SKM-1 treated with dmso at 0.1 percent for 144 hours (cell line): ENCODE data around the gene NPW.
A peak's percentile ranks its signal among the peaks of the same experiment; 100 is the strongest.

Experiments
- DNase-seq: peaks from one replicate; lab custom pipeline; 2025; ENCODE audit not compliant: unreplicated experiment; lab: John Stamatoyannopoulos, UW

The NPW gene

GRCh38 chr16:2019518-2019920 lies at the start of gene NPW:
Gene NPW (plus strand): TSS chr16:2019785.
- DNase-seq = no peak

- peak; percentile 87 for DNase-seq
These were observed 47.6 kb upstream of the NPW start, which contains the start of gene TBL3 for GRCh38 chr16:1971796-1972489. Gene TBL3 (plus strand): TSS chr16:1972053. CDS start chr16:1972165, 112 bp downstream.

GRCh38 chr16:1972490-1972877 lies 47.1 kb upstream of the NPW start:
- no peak for DNase-seq

GRCh38 chr16:1973461-1974156 lies 46.0 kb upstream of the NPW start:
- DNase-seq = no peak

- DNase-seq = no peak
These were observed 45.2 kb upstream of the NPW start for GRCh38 chr16:1974157-1975070.

- no peak for DNase-seq
These were observed 44.0 kb upstream of the NPW start for GRCh38 chr16:1975432-1976215.

- no peak for DNase-seq
These were observed 43.4 kb upstream of the NPW start for GRCh38 chr16:1976216-1976520.

- no peak for DNase-seq
These were observed 42.4 kb upstream of the NPW start for GRCh38 chr16:1976951-1977874.

GRCh38 chr16:1977875-1978268 lies 41.7 kb upstream of the NPW start:
- DNase-seq = no peak

GRCh38 chr16:1978476-1979120 lies 41.0 kb upstream of the NPW start:
- DNase-seq = no peak

- DNase-seq = no peak
These were observed 40.1 kb upstream of the NPW start for GRCh38 chr16:1979271-1980029.

- DNase-seq = no peak
These were observed 39.4 kb upstream of the NPW start for GRCh38 chr16:1980030-1980769.

GRCh38 chr16:1980770-1981087 lies 38.9 kb upstream of the NPW start:
- DNase-seq = no peak

GRCh38 chr16:1981398-1981836 lies 38.2 kb upstream of the NPW start, which contains the start of gene NOXO1:
Gene NOXO1 (minus strand): TSS chr16:1981469. CDS start chr16:1981179, 290 bp downstream.
- DNase-seq = no peak

- no peak for DNase-seq
These were observed 37.6 kb upstream of the NPW start for GRCh38 chr16:1982013-1982433.

GRCh38 chr16:1982991-1983543 lies 36.5 kb upstream of the NPW start:
- no peak for DNase-seq

- DNase-seq = peak; percentile 89
These were observed 35.8 kb upstream of the NPW start, which contains the start of gene GFER for GRCh38 chr16:1983544-1984346. Gene GFER (plus strand): TSS chr16:1984193. CDS start chr16:1984219, 26 bp downstream.
